ENCODE results near the gene NT5DC4. TPM values are rescaled to one million over a fixed set of nuclear protein-coding genes. Genes with fewer than 3 reads are reported as not detected.

NT5DC4 gene
- total RNA-seq, 2 experiments from 2014 or later: not detected

DNA sequence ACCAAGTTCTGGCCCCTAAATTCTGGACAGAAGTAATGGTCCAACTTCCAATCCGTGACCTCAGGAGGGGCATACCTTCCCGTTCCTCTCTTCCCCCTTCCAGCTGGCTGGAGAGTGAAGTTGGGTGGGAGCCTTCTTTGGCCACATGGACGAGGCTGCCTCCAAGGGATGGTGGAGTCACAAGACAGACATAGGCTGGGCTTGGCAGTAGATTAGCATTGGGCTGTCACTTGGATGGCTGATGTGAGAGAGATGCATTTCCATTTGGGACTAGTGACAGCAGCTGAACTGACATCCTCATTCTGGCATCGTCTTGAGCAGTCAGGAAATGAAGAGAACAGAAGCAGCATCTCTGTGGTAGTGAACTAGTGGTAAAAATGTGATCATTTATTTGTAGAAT lies 12.6 kb downstream of the NT5DC4 start:
- Mint-ChIP-seq H3K9me3 (ENCODE audit: low read depth) (no peaks in the 10 kb centered on the region), H3K36me3 (ENCODE audit: low read depth) (no peaks in the 10 kb centered on the region), H3K4me1 (peaks cover 4% of the 10 kb centered on the region), H3K27ac (no peak overlapping the region), H3K4me3 (no peak overlapping the region), H3K27me3 (no peaks in the 10 kb centered on the region)
- ChIA-PET POLR2A (no interaction called here), CTCF (interaction anchor here (0.6 to 1.4 kb wide), 2 partner anchors 39 to 643 kb away, joined by 3 to 4 read pairs; no protein-coding TSS in a partner anchor)
- DNase-seq (no peak), ATAC-seq (no peak)
- intact Hi-C loops (cut with DNase I, micrococcal nuclease): no loop called here

- intact Hi-C loops (cut with DNase I, micrococcal nuclease): no loop called here
These were observed 13.1 kb downstream of the NT5DC4 start for GRCh38 chr2:112733871-112734270.

GRCh38 chr2:112737542-112738232 lies 16.9 kb downstream of the NT5DC4 start:
- ATAC-seq: no peak
- Mint-ChIP-seq H3K4me3 (no peak overlapping the region), H3K27ac (no peak overlapping the region), H3K27me3 (no peaks in the 10 kb centered on the region), H3K36me3 (ENCODE audit: low read depth) (peaks cover 21% of the 10 kb centered on the region), H3K9me3 (ENCODE audit: low read depth) (no peaks in the 10 kb centered on the region), H3K4me1 (peaks cover 4% of the 10 kb centered on the region)
- no peak for DNase-seq
- intact Hi-C loops (cut with DNase I, micrococcal nuclease): no loop called here
- CTCF ChIA-PET: interaction anchor here (0.6 to 5.1 kb wide), 9 partner anchors 10 to 204 kb away, joined by 3 to 35 read pairs (median 3); partner anchors contain the start of gene CHCHD5
- POLR2A ChIA-PET: no interaction called here

More at GRCh38 chr2:112733871-112734270, 13.1 kb downstream of the NT5DC4 start:
- Mint-ChIP-seq H3K27me3 (no peaks in the 10 kb centered on the region), H3K4me1 (peaks cover 4% of the 10 kb centered on the region), H3K36me3 (ENCODE audit: low read depth) (no peaks in the 10 kb centered on the region), H3K9me3 (ENCODE audit: low read depth) (no peaks in the 10 kb centered on the region), H3K27ac (no peak overlapping the region), H3K4me3 (no peak overlapping the region)
- ChIA-PET CTCF (interaction anchor here (0.6 to 1.4 kb wide), 3 partner anchors 14 to 150 kb away, joined by 3 to 4 read pairs (median 3); no protein-coding TSS in a partner anchor), POLR2A (no interaction called here)
- DNase-seq (no peak), ATAC-seq (no peak)

DNA sequence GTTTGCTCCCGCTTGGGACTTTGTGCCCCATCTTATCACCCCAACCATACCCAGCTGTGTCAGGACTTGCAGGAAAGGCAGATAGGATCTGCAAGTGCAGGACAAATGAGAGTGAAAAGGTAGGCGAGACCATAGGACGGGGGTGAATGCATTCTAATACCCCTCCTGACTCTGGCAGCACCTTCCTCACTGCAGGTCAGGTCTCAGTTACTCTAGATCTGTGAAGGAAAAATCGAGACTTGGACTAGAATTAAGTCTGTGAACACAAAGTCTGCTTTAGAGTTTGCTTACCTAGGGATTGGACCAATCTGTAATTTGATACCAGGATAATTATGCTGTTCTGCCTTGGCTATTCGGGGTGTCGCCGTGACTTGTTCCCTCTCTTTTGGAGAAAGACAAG lies 19.7 kb downstream of the NT5DC4 start:
- ChIA-PET CTCF (interaction anchor here (1.1 to 5.1 kb wide), 3 partner anchors 9 to 202 kb away, joined by 3 to 35 read pairs (median 18); no protein-coding TSS in a partner anchor), POLR2A (no interaction called here)
- Mint-ChIP-seq H3K4me3 (no peak overlapping the region), H3K9me3 (ENCODE audit: low read depth) (no peaks in the 10 kb centered on the region), H3K4me1 (peaks cover 4% of the 10 kb centered on the region), H3K36me3 (ENCODE audit: low read depth) (peaks cover 25% of the 10 kb centered on the region), H3K27ac (no peak overlapping the region), H3K27me3 (no peaks in the 10 kb centered on the region)
- intact Hi-C loops (cut with DNase I, micrococcal nuclease): no loop called here
- ATAC-seq (no peak), DNase-seq (no peak)

GRCh38 chr2:112749755-112750559 lies 29.1 kb downstream of the NT5DC4 start:
- POLR2A ChIA-PET: interaction anchor here (0.7 kb wide), 3 partner anchors 148 to 192 kb away, joined by 4 to 5 read pairs (median 4); no protein-coding TSS in a partner anchor
- DNase-seq (peak; percentile 92), ATAC-seq (peak; percentile 85)
- intact Hi-C loops (cut with DNase I, micrococcal nuclease): loop anchor here (1.0 to 5.0 kb wide), 4 partner anchors 135 to 209 kb away; no protein-coding TSS in a partner anchor
- H3K4me1 Mint-ChIP-seq: peaks cover 12% of the 10 kb centered on the region
- no peak overlapping the region for H3K27ac Mint-ChIP-seq
- peaks cover 50% of the 10 kb centered on the region for H3K36me3 Mint-ChIP-seq (ENCODE audit: low read depth)
- no peaks in the 10 kb centered on the region for H3K27me3 Mint-ChIP-seq
- CTCF ChIA-PET: interaction anchor here (0.6 to 5.3 kb wide), 45 partner anchors 11 to 321 kb away, joined by 3 to 98 read pairs (median 4); no protein-coding TSS in a partner anchor
- no peak overlapping the region for H3K4me3 Mint-ChIP-seq
- H3K9me3 Mint-ChIP-seq (ENCODE audit: low read depth): no peaks in the 10 kb centered on the region

- POLR2A ChIA-PET: interaction anchor here (0.7 kb wide), 1 partner anchor 191 kb away, joined by 4 read pairs; no protein-coding TSS in a partner anchor
- ATAC-seq: peak; percentile 34
These were observed 29.7 kb downstream of the NT5DC4 start for GRCh38 chr2:112750560-112750843.

GRCh38 chr2:112751451-112752197 lies 30.8 kb downstream of the NT5DC4 start:
- POLR2A ChIA-PET: no interaction called here
- CTCF ChIA-PET: interaction anchor here (0.7 to 4.4 kb wide), 8 partner anchors 9 to 190 kb away, joined by 3 to 37 read pairs (median 7); no protein-coding TSS in a partner anchor
- DNase-seq (no peak), ATAC-seq (no peak)
- Mint-ChIP-seq H3K4me1 (peaks cover 16% of the 10 kb centered on the region), H3K9me3 (ENCODE audit: low read depth) (no peaks in the 10 kb centered on the region), H3K4me3 (no peak overlapping the region), H3K27ac (no peak overlapping the region), H3K36me3 (ENCODE audit: low read depth) (peaks cover 63% of the 10 kb centered on the region), H3K27me3 (no peaks in the 10 kb centered on the region)
- intact Hi-C loops (cut with DNase I, micrococcal nuclease): loop anchor here in 1 of 2 experiments (5.0 kb wide), 1 partner anchor 206 kb away; no protein-coding TSS in a partner anchor

More at GRCh38 chr2:112750560-112750843, 29.7 kb downstream of the NT5DC4 start:
- Mint-ChIP-seq H3K36me3 (ENCODE audit: low read depth) (peaks cover 55% of the 10 kb centered on the region), H3K27me3 (no peaks in the 10 kb centered on the region), H3K27ac (no peak overlapping the region), H3K9me3 (ENCODE audit: low read depth) (no peaks in the 10 kb centered on the region), H3K4me1 (peaks cover 12% of the 10 kb centered on the region), H3K4me3 (no peak overlapping the region)
- CTCF ChIA-PET: interaction anchor here (0.7 to 5.3 kb wide), 23 partner anchors 11 to 209 kb away, joined by 3 to 98 read pairs (median 5); no protein-coding TSS in a partner anchor
- no peak for DNase-seq
- intact Hi-C loops (cut with DNase I, micrococcal nuclease): loop anchor here in 1 of 2 experiments (5.0 kb wide), 1 partner anchor 207 kb away; no protein-coding TSS in a partner anchor

GRCh38 chr2:112752667-112753066 lies 31.8 kb downstream of the NT5DC4 start:
- Mint-ChIP-seq H3K4me1 (peaks cover 16% of the 10 kb centered on the region), H3K27ac (no peak overlapping the region)

DNA sequence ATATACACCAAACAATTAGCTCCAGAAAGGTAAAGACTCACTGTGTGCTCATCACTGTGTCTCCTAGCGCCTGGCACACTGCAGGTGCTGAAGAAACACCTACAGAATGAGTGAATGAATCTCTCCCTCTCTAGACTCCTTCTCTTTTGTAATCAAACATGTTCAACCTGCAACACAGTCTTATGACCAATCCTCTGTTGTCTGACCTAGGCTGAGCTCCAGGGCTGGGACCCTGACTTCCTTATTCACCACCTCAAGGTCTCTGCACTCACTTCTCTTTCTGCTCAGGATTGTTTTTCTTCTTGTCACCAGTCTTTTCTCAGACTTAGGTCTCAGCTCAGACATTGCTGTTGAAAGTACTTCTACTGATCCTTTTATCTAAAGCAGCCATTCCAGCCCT lies 33.7 kb downstream of the NT5DC4 start:
- Mint-ChIP-seq H3K27ac (no peak overlapping the region), H3K9me3 (ENCODE audit: low read depth) (no peaks in the 10 kb centered on the region), H3K36me3 (ENCODE audit: low read depth) (peaks cover 72% of the 10 kb centered on the region), H3K27me3 (no peaks in the 10 kb centered on the region), H3K4me1 (peaks cover 15% of the 10 kb centered on the region), H3K4me3 (no peak overlapping the region)
- CTCF ChIA-PET: interaction anchor here (0.7 to 4.4 kb wide), 6 partner anchors 9 to 187 kb away, joined by 3 to 37 read pairs (median 4); no protein-coding TSS in a partner anchor
- POLR2A ChIA-PET: interaction anchor here (0.6 kb wide), 1 partner anchor 175 kb away, joined by 3 read pairs; no protein-coding TSS in a partner anchor
- intact Hi-C loops (cut with DNase I, micrococcal nuclease): loop anchor here in 1 of 2 experiments (5.0 kb wide), 1 partner anchor 203 kb away; no protein-coding TSS in a partner anchor
- DNase-seq (no peak), ATAC-seq (no peak)

More at GRCh38 chr2:112752667-112753066, 31.8 kb downstream of the NT5DC4 start:
- no peaks in the 10 kb centered on the region for H3K9me3 Mint-ChIP-seq (ENCODE audit: low read depth)
- DNase-seq (no peak), ATAC-seq (no peak)
- intact Hi-C loops (cut with DNase I, micrococcal nuclease): loop anchor here in 1 of 2 experiments (5.0 kb wide), 1 partner anchor 205 kb away; no protein-coding TSS in a partner anchor
- ChIA-PET POLR2A (interaction anchor here (0.6 to 0.7 kb wide), 2 partner anchors 25 to 150 kb away, joined by 3 to 8 read pairs; no protein-coding TSS in a partner anchor), CTCF (interaction anchor here (0.7 to 4.4 kb wide), 7 partner anchors 9 to 189 kb away, joined by 3 to 37 read pairs (median 5); no protein-coding TSS in a partner anchor)
- H3K27me3 Mint-ChIP-seq: no peaks in the 10 kb centered on the region
- H3K4me3 Mint-ChIP-seq: no peak overlapping the region
- peaks cover 61% of the 10 kb centered on the region for H3K36me3 Mint-ChIP-seq (ENCODE audit: low read depth)

GRCh38 chr2:112755444-112755843 lies 34.6 kb downstream of the NT5DC4 start:
- Mint-ChIP-seq H3K27ac (no peak overlapping the region), H3K4me3 (no peak overlapping the region), H3K27me3 (no peaks in the 10 kb centered on the region), H3K36me3 (ENCODE audit: low read depth) (peaks cover 65% of the 10 kb centered on the region), H3K4me1 (peaks cover 7% of the 10 kb centered on the region), H3K9me3 (ENCODE audit: low read depth) (no peaks in the 10 kb centered on the region)
- ChIA-PET CTCF (interaction anchor here (1.5 to 4.4 kb wide), 2 partner anchors 130 to 186 kb away, joined by 5 to 37 read pairs; no protein-coding TSS in a partner anchor), POLR2A (no interaction called here)
- no peak for DNase-seq
- no peak for ATAC-seq
- intact Hi-C loops (cut with DNase I, micrococcal nuclease): no loop called here
